GM21360 (cell line): ENCODE results near the gene CYSRT1.
"Not testable (repeated sequence)": the region's sequence is repeated elsewhere in the genome, so short reads cannot be mapped to it uniquely, and the experiment has no call there.

Experiments
- ATAC-seq: cut with Tn5 transposase; IDR thresholded peaks from one replicate; pipeline ENCODE4 v1.9.1; 2021; ENCODE audit warnings: mild to moderate bottlenecking, moderate library complexity; ENCODE audit not compliant: unreplicated experiment

Gene CYSRT1

GRCh38 chr9:137247916-137248175 is 22.9 kb downstream of the CYSRT1 start:
- no peak for ATAC-seq

- no peak for ATAC-seq
Observed at GRCh38 chr9:137250329-137251193, 25.6 kb downstream of the CYSRT1 start.

GRCh38 chr9:137251194-137251461 is 26.2 kb downstream of the CYSRT1 start, which contains the start of gene STPG3:
Gene STPG3, plus strand, starts transcription at chr9:137251286. Its CDS starts 1 bp downstream, at chr9:137251287.
- ATAC-seq, result no peak

GRCh38 chr9:137251490-137252268 is 26.7 kb downstream of the CYSRT1 start:
- ATAC-seq, result no peak

- ATAC-seq, result no peak
Observed at GRCh38 chr9:137252555-137253506, 27.9 kb downstream of the CYSRT1 start.

GRCh38 chr9:137253717-137254623 is 29.0 kb downstream of the CYSRT1 start:
- ATAC-seq, result no peak

GRCh38 chr9:137254624-137255447 is 29.9 kb downstream of the CYSRT1 start, which contains the start of gene NELFB:
Gene NELFB, plus strand, starts transcription at chr9:137255327.
- peak; percentile 65 for ATAC-seq

- ATAC-seq, result peak; percentile 5
Observed at GRCh38 chr9:137255448-137256114, 30.6 kb downstream of the CYSRT1 start.

GRCh38 chr9:137256362-137256761 is 31.4 kb downstream of the CYSRT1 start:
- ATAC-seq, result no peak

- ATAC-seq, result no peak
Observed at GRCh38 chr9:137256856-137257255, 31.9 kb downstream of the CYSRT1 start.

- ATAC-seq, result not testable (repeated sequence)
Observed at GRCh38 chr9:137262173-137262908, 37.4 kb downstream of the CYSRT1 start.

GRCh38 chr9:137262909-137263285 is 37.9 kb downstream of the CYSRT1 start:
- no peak for ATAC-seq

- ATAC-seq, result no peak
Observed at GRCh38 chr9:137263506-137263905, 38.5 kb downstream of the CYSRT1 start.

GRCh38 chr9:137264067-137264466 is 39.1 kb downstream of the CYSRT1 start:
- ATAC-seq, result no peak

GRCh38 chr9:137265496-137266161 is 40.7 kb downstream of the CYSRT1 start:
- ATAC-seq, result no peak

GRCh38 chr9:137266162-137266527 is 41.2 kb downstream of the CYSRT1 start:
- ATAC-seq, result no peak

- ATAC-seq, result no peak
Observed at GRCh38 chr9:137266585-137267453, 41.8 kb downstream of the CYSRT1 start.
